ENCODE results near the gene HLA-DPA1. TPM values are rescaled to one million over a fixed set of nuclear protein-coding genes. Genes with fewer than 3 reads are reported as not detected.
"Not testable (repeated sequence)": the region's sequence is repeated elsewhere in the genome, so short reads cannot be mapped to it uniquely, and the experiment has no call there.

Gene HLA-DPA1
- total and polyA plus RNA-seq, 7 donors: 10.7 to 52.6 (median 13.8) TPM

- H3K4me3 ChIP-seq: no peak overlapping the region
- peaks cover 0 to 44% (median 2%) of the 10 kb centered on the region in 3 donors for H3K27me3 ChIP-seq (ENCODE audit: insufficient read depth in 3 of 3, low read length in 2 of 3)
- WGBS, 3 donors: 59 to 62% (median 59%) methylated on average over 9 of the region's 9 CpGs
- H3K9me3 ChIP-seq: peaks cover 6% of the 10 kb centered on the region
- DNase-seq (no peak), ATAC-seq (no peak)
- TF ChIP-seq CTCF (IDR thresholded peaks at IDR 0.05): no peak
- H3K4me1 ChIP-seq: no peaks in the 10 kb centered on the region
- no peak overlapping the region for H3K27ac ChIP-seq
- H3K36me3 ChIP-seq (ENCODE audit: insufficient read depth in 1 of 2, low read depth in 1 of 2): no peaks in the 10 kb centered on the region
- intact Hi-C loops (cut with DNase I): no loop called here
These were observed 32.7 kb upstream of the HLA-DPA1 start for GRCh38 chr6:33105916-33106871.

GRCh38 chr6:33105386-33105785 lies 31.9 kb upstream of the HLA-DPA1 start:
- Histone ChIP-seq H3K27me3 (ENCODE audit: insufficient read depth in 3 of 3, low read length in 2 of 3) (peaks cover 0 to 36% (median 2%) of the 10 kb centered on the region in 3 donors), H3K36me3 (ENCODE audit: insufficient read depth in 1 of 2, low read depth in 1 of 2) (no peaks in the 10 kb centered on the region), H3K4me3 (no peak overlapping the region), H3K27ac (no peak overlapping the region), H3K4me1 (no peaks in the 10 kb centered on the region), H3K9me3 (peaks cover 14% of the 10 kb centered on the region)
- no peak for TF ChIP-seq CTCF (IDR thresholded peaks at IDR 0.05)
- WGBS, 3 donors: 75 to 92% (median 77%) methylated on average over 3 of the region's 3 CpGs
- DNase-seq (no peak), ATAC-seq (no peak)
- intact Hi-C loops (cut with DNase I): no loop called here

- no peak overlapping the region for H3K4me3 ChIP-seq
- peaks cover 15% of the 10 kb centered on the region for H3K9me3 ChIP-seq
- DNase-seq: no peak
- WGBS, 3 donors: 92 to 96% (median 95%) methylated on average over 1 of the region's 1 CpG
- peaks cover 0 to 31% (median 2%) of the 10 kb centered on the region in 3 donors for H3K27me3 ChIP-seq (ENCODE audit: insufficient read depth in 3 of 3, low read length in 2 of 3)
- intact Hi-C loops (cut with DNase I): no loop called here
- no peak overlapping the region for H3K27ac ChIP-seq
- no peaks in the 10 kb centered on the region for H3K4me1 ChIP-seq
- no peaks in the 10 kb centered on the region for H3K36me3 ChIP-seq (ENCODE audit: insufficient read depth in 1 of 2, low read depth in 1 of 2)
- TF ChIP-seq CTCF (IDR thresholded peaks at IDR 0.05): no peak
- no peak for ATAC-seq
These were observed 31.4 kb upstream of the HLA-DPA1 start for GRCh38 chr6:33104887-33105286.

GRCh38 chr6:33103776-33104175 lies 30.3 kb upstream of the HLA-DPA1 start:
- H3K27ac ChIP-seq: no peak overlapping the region
- peaks cover 0 to 24% (median 2%) of the 10 kb centered on the region in 3 donors for H3K27me3 ChIP-seq (ENCODE audit: insufficient read depth in 3 of 3, low read length in 2 of 3)
- ATAC-seq (no peak), DNase-seq (no peak)
- intact Hi-C loops (cut with DNase I): no loop called here
- peaks cover 19% of the 10 kb centered on the region for H3K9me3 ChIP-seq
- H3K4me1 ChIP-seq: no peaks in the 10 kb centered on the region
- no peaks in the 10 kb centered on the region for H3K36me3 ChIP-seq (ENCODE audit: insufficient read depth in 1 of 2, low read depth in 1 of 2)
- 42 to 53% (median 44%) methylated on average over 3 of the region's 3 CpGs for WGBS, 3 donors
- no peak overlapping the region for H3K4me3 ChIP-seq
- TF ChIP-seq CTCF (IDR thresholded peaks at IDR 0.05): no peak

GRCh38 chr6:33101121-33101737 lies 27.8 kb upstream of the HLA-DPA1 start:
- H3K4me3 ChIP-seq; intact Hi-C loops (cut with DNase I); H3K27ac ChIP-seq; DNase-seq; ATAC-seq; H3K4me1 ChIP-seq; H3K36me3 ChIP-seq (ENCODE audit: insufficient read depth in 1 of 2, low read depth in 1 of 2): not testable (repeated sequence)
- H3K9me3 ChIP-seq: peaks cover 22% of the 10 kb centered on the region
- peaks cover 0 to 18% (median 0%) of the 10 kb centered on the region in 3 donors for H3K27me3 ChIP-seq (ENCODE audit: insufficient read depth in 3 of 3, low read length in 2 of 3)
- WGBS, 3 donors: 61 to 79% (median 62%) methylated on average over 5 of the region's 5 CpGs
